NCI-H2081 treated with DMSO at 0.1 percent for 48 hours (cell line): ENCODE data around the gene CNGB1.

Experiments used
- DNase-seq: peaks from one replicate; lab custom pipeline; 2025; lab: John Stamatoyannopoulos, UW

Gene CNGB1

DNA sequence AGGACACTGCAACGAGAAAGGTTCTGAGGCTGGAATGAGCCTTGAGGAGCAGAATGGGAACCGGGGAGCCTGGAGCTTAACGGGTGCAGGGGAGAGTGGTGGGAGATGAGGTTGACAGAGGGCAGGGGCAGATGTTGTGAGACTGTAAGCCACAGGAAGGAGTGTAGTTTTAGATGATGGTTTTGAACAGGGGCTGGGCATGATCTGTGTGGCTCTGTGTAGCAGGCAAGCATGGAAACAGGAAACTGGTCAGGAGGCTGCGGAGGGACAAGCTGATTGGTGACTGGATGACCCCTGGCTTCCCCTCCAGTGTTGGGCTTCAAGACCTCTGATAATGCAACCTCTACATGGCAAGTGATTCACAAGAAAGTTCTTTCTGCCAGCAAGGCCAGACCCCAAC is 1.4 kb upstream of the CNGB1 start:
- no peak for DNase-seq

- no peak for DNase-seq
Observed at GRCh38 chr16:57971848-57972247, 920 bp upstream of the CNGB1 start.

- DNase-seq: no peak
Observed at GRCh38 chr16:57970319-57970718, 609 bp downstream of the CNGB1 start.

DNA sequence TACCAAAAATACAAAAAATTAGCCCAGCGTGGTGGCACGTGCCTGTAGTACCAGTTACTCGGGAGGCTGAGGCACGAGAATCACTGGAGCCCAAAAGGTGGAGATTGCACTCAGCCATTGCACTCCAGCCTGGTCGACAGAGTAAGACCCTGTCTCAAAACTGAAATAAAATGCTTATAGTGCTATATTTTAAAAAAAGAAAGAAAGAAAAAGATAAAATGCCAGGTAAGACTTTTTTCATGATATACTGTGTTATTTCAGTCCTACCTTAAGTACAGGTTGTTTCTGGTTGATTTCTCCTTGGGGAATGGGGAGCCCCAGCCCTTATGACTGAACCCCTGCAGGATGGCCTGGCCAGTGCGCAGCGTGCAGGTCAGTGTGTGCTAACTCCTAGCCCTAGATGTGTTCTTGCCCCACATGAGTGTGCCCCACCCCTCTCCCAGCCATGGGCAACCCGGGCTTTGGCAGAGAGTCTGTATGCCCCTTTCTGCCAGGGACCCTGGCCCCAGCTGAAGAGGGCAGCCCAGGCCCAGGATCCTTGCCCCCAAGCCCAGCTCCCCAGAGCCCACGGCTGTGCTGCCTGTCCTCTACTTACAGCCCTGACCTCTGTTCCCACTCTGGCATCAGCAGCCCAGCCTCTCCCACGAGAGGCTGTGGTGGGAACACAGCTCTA is 1.3 kb downstream of the CNGB1 start:
- DNase-seq: no peak

DNA sequence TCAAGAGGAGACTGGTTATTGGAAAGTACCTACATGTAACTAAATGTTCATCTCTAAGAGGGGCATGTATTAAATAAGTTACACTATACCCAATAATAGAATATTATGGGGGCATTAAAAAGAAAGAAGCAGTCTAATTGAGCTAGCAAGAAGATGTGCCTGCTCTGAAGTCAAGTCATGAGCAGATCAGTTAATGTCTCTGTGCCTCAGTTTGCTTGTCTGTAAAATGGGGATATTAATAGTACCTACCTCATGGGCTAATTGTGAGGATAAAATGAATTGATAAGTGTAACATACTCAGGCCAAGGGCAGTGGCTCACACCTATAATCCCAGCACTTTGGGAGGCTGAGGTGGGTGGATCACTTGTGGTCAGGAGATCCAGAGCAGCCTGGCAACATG is 3.0 kb downstream of the CNGB1 start:
- no peak for DNase-seq

DNA sequence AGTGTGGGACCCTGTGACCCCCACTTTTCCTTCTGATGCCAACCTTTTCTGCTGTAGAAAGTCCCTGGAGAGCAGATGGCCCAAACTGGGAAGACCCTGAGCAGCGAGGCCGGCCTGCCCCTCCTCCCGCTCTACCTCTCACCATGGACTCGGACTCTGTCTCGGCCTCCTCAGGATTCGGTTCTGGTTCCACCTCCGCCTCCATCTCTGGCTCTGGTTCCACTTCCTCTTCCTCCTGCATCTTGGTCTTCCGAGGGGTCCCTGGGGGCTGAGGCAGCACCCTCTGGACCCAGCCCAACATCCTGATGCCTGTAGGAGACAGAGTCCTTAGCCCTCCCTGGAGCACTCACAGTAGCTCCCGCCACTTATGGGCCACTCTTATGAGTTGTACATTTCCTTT is 3.9 kb downstream of the CNGB1 start:
- DNase-seq: no peak

GRCh38 chr16:57966204-57966771 is 4.6 kb downstream of the CNGB1 start:
- no peak for DNase-seq

- no peak for DNase-seq
Observed at GRCh38 chr16:57964157-57964700, 6.7 kb downstream of the CNGB1 start.

GRCh38 chr16:57962756-57963155 is 8.2 kb downstream of the CNGB1 start:
- DNase-seq: no peak

GRCh38 chr16:57962046-57962445 is 8.9 kb downstream of the CNGB1 start:
- DNase-seq: no peak

DNA sequence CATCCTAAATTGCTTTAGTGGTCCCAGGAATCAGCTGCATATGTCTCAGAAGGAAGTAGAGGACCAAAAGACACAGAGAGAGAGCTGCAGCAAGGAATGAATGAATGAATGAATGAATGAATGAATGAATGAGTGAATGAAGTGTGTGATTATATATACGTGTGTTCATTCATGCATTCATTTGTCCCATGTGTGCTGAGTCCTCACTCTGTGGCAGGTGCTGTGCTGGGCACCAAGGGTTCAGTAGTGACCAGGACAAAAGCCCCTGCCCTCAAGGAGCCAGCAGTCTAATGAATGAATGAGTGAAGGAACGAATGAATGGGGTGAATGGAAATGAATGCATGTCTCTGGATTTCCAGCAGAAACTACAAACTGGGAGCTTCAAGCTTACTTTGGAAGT is 9.4 kb downstream of the CNGB1 start:
- DNase-seq: no peak

GRCh38 chr16:57960826-57961472 is 10.0 kb downstream of the CNGB1 start:
- DNase-seq: no peak

GRCh38 chr16:57960310-57960709 is 10.6 kb downstream of the CNGB1 start:
- no peak for DNase-seq

DNA sequence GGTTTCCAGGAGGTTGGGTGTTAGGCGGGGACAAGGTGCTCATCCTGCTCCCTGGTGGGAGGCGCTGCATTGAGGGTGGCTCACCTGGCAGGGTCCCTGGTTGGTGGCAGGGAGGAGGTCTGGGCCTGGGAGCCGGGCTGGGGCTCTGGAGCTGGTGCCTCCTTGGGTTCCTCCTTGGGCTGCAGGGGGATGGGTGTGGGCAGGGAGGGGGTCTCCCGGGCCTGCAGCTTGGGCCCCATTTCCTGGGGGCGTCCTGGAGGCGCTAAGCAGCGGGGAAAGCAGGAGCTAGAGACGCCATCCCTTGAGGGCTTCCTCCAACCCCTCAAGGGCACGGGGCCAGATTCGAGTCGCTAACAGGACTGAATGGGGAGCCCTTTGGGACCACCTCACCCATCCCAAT is 11.1 kb downstream of the CNGB1 start:
- no peak for DNase-seq

- no peak for DNase-seq
Observed at GRCh38 chr16:57959121-57959520, 11.8 kb downstream of the CNGB1 start.

- no peak for DNase-seq
Observed at GRCh38 chr16:57958544-57958943, 12.4 kb downstream of the CNGB1 start.

- DNase-seq: no peak
Observed at GRCh38 chr16:57957673-57958392, 13.1 kb downstream of the CNGB1 start.

- DNase-seq: no peak
Observed at GRCh38 chr16:57956924-57957672, 13.8 kb downstream of the CNGB1 start.

GRCh38 chr16:57956270-57956808 is 14.6 kb downstream of the CNGB1 start:
- DNase-seq: no peak

- DNase-seq: no peak
Observed at GRCh38 chr16:57955572-57956188, 15.2 kb downstream of the CNGB1 start.

DNA sequence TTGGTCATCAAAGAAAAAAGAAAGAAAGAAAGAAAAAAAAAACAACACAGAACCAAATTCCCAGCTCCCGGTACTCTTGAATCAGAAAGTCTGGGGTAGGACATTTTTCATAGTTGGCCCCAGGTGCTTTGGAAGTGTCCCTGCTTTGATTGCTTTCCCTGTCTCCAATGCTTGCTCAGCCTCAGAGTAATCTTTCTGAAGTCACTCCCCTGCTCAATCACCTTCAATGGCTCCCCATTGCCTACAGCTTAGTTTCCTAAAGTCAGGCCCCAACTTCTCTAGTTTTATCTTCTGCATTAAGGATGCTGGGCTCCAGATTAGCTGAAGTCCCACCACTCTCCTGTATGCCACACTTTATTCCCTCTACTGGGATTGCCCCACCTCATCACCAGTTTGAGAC is 17.1 kb downstream of the CNGB1 start:
- DNase-seq: no peak
